GM08714 (cell line): ENCODE measurements around the gene WNT7A.

Source experiments
- H3K4me3 ChIP-seq: fragments of 200-500 bp; sonication (Bioruptor generic); 2 replicates; pipeline ENCODE4 v1.5.1; 2014; ENCODE audit warnings: mild to moderate bottlenecking, low read length, inconsistent platforms
- ZNF274 ChIP-seq: IDR thresholded peaks from 2 replicates; pipeline ENCODE4 v1.6.1; 2012; ENCODE audit warnings: mild to moderate bottlenecking, low read depth, low read length

Gene WNT7A

DNA sequence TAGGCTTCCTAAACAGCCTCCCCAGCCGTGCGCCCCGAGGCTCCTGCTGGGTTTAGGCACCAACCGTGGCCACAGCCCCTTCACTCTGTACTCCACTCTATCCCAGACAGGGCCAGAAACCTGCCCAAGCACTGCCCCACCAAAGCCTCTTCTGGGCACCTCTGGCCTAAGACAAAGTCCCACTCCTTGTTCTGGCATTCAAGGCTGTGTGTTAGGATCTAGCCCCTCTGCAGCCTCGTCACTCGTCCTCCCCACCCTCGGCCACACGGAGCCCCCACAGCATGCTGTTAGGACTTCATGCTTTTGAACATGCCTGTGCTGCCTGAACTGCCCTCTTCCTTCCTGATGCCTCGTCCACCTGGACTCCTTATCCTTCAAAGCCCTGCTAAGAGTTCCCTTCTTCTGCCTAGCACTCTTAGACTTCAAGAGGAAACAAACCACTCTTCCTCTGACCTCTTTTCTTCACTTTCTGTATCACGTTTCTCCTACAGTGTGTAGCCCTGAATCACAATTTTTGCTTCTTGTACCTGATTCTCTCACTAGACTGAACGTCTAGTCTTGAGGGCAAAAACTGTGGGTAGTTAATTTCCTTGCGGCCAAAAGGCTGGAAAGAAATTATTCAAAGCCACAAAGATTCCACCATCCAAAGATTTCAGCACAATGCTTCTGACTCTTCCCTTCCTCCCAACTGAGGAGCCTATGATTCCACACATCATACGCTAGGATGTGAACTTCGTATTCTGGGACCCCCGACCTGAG is 28.6 kb downstream of the WNT7A start:
- TF ChIP-seq ZNF274 = no peak
- no peak overlapping the region for H3K4me3 ChIP-seq

DNA sequence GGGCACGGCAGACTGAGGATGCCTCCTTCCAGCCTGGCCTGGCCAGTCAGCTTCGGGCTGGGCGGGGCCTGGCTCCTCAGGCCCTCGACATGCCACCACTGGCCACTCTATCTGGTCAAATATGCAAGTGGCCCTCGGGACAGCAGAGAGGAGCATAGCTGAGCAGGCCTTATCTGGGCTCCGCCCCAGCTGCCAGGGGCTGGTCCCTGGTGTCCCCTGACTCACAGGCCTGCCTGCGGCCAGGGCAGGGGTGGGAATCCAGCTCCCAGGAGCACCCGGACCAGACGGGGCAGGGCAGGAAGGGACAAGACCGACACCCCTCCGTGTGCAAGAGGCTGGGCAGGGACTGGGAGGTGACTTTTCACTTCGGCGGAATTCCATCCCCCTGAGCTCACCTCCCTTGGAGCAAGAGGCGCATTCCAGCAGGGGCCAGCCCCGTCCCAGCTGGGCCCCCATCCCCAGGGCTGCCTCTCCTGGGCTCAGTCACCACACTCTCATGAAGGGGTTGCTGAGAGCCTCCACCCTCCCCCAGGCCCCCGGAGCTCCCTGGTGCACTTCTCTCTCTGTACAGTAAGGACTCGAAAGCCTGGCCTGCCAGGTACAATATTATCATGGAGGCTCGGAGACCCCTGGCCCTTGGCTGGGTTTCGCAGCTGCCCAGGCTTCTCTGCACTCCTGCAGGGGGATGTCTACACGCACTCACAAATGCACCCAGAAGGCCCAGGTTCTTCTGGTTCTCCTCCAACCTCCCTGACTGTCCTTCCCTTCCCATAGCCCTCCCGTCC is 29.5 kb downstream of the WNT7A start:
- no peak overlapping the region for H3K4me3 ChIP-seq
- TF ChIP-seq ZNF274 = no peak

DNA sequence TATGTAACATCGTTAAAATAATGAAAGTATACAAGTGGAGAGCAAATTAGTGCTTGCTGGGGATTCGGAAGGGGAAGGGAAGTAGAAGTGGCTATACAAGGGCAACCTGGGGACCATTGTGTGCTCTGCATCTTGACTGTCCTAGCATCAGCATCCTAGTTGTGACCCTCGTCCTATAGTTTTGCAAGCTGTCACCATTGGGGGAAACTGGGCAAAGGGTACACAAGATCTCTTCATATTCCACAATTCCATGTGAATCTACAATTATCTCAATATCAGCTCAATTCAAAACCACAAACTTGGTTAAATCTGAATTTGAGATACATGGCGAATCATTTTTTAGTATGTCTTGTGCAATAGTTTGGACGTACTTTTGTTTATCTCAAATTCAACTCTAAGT is 30.9 kb downstream of the WNT7A start:
- no peak for TF ChIP-seq ZNF274
- H3K4me3 ChIP-seq = no peak overlapping the region

- TF ChIP-seq ZNF274 = no peak
- H3K4me3 ChIP-seq = no peak overlapping the region
These were observed 32.9 kb downstream of the WNT7A start for GRCh38 chr3:13846716-13847570.

GRCh38 chr3:13846238-13846637 is 33.6 kb downstream of the WNT7A start:
- TF ChIP-seq ZNF274 = no peak
- no peak overlapping the region for H3K4me3 ChIP-seq

DNA sequence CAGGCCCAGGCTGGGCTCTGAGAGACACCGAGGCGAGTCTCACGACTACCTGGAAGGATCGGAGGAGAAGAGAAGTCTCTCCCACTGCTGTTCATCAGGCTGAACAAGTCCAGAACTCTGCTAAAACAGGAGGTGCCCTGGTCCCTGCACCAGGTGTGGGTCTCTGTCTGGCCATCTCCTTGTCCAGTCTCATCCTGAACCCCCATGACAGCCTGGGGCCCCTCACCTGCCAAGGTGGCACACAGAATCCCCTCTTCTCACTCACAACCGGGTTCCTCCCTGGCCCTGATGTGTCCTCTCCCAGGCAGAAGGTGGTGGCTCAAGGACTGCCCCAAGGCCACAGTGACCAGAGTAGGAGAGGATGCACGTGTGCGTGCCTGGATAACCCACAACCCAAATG is 34.1 kb downstream of the WNT7A start:
- no peak for TF ChIP-seq ZNF274

GRCh38 chr3:13844911-13845310 is 35.0 kb downstream of the WNT7A start:
- H3K4me3 ChIP-seq = no peak overlapping the region
- TF ChIP-seq ZNF274 = no peak

More for the DNA sequence above, 34.1 kb downstream of the WNT7A start:
- H3K4me3 ChIP-seq = no peak overlapping the region

- no peak for TF ChIP-seq ZNF274
- no peak overlapping the region for H3K4me3 ChIP-seq
These were observed 35.6 kb downstream of the WNT7A start for GRCh38 chr3:13844286-13844685.

DNA sequence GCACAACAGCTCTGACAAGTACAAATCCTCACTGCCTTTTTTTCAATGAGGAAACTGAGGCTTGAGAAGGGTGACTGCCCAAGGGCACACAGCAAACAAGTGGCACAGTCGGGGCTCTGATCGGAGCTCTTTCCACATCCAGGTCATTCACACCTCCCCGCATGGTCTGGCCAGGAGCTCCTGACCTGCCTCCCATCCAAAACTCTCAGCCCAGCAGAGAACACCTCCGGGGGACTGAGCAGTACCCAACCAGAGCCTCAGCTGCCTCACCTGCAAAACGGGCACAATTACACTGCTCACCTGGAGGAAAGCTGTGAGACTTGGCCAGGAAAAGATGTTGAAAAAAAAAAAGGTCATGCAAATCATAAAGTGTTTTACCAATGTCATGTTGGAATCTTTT is 36.5 kb downstream of the WNT7A start:
- no peak for TF ChIP-seq ZNF274
- no peak overlapping the region for H3K4me3 ChIP-seq

DNA sequence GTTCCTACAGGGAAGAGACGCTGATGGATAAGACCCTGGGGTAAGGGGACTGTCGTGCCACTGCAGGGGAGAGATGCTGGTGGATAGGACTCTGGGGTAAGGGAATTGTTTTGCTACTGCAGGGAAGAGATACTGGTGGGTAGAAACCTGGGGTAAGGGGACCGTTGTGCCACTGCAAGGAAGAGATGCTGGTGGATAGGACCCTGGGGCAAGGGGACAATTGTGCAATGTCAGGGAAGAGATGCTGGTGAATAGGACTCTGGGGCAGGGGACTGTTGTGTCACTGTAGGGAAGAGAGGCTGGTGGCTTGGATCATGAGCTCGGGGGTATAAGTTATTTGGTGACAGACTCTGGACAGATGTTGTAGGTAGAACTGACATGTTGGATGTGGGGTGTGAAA is 37.6 kb downstream of the WNT7A start:
- no peak for TF ChIP-seq ZNF274
- no peak overlapping the region for H3K4me3 ChIP-seq

DNA sequence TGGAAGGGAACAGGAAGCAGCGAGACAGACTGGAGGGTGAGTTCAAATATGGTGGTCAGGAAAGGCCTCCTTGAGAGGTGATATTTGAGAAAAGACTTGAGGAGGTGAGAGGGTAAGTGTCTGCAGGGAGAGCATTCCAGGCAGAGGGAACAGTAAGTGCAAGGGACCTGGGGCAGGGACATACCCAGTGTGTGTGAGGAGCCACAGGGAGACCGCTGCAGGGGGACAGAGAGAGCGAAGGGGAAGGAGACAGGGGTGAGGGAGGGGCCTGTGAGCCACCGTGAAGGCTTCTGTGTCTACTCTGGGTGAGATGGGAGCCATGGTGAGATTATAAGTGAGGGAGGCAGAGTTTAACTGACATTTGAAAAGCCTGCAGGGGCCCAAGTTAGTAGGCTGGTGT is 38.0 kb downstream of the WNT7A start:
- no peak overlapping the region for H3K4me3 ChIP-seq
- TF ChIP-seq ZNF274 = no peak

DNA sequence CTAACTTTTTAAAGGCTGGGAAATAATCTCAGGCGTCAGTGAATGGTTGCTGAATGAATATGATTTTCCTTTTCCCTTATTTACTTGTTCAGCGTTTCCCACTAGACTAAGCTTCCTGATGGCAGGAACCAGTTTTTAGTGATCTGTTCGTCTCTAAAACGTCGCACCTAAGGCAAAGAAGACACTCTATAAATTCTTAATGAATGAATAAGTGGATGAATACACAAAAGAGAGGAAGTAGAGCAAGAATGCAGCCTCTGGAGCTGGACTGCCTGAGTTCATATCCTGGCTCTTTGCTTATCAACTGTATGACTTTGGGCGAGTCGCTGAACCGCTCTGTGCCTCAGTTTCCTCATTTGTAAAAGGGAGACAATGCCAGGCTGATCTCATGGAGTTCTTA is 38.7 kb downstream of the WNT7A start:
- TF ChIP-seq ZNF274 = no peak

GRCh38 chr3:13840456-13840855 is 39.4 kb downstream of the WNT7A start:
- no peak for TF ChIP-seq ZNF274
- no peak overlapping the region for H3K4me3 ChIP-seq

More for the DNA sequence above, 38.7 kb downstream of the WNT7A start:
- no peak overlapping the region for H3K4me3 ChIP-seq

- TF ChIP-seq ZNF274 = no peak
- H3K4me3 ChIP-seq = no peak overlapping the region
These were observed 40.0 kb downstream of the WNT7A start for GRCh38 chr3:13839726-13840340.

DNA sequence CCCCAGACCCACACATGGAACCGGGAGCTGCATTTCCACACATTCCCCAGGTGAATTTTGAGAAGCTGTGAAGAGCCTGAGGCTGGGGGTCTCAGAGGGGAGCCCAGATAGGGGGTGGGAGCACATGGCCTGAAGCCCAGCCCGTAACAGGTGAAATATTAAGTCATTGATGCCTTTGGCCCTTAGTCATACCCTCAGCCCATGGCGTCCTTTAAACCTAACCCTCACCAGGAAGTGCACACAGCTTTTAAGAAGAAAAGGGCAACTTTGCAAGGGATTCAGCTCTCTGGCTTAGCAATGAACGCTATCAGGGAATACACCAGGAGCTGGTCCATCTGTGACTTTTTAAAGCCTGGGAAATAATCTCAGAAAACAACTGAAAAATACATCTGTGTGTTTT is 40.6 kb downstream of the WNT7A start:
- TF ChIP-seq ZNF274 = no peak
- no peak overlapping the region for H3K4me3 ChIP-seq
